ENCODE results near the gene TCERG1L.

GRCh38 chr10:131141207-131141606 lies 170.3 kb downstream of the TCERG1L start:
- no peak for TF ChIP-seq CTCF (IDR thresholded peaks at IDR 0.05)
- TF ChIP-seq POLR2A (IDR thresholded peaks at IDR 0.05): no peak

Data from Peyer's patch (tissue), 4 donors.